HepG2 (cell line): ENCODE results near the gene NME8. TPM values are rescaled to one million over a fixed set of nuclear protein-coding genes. Genes with fewer than 3 reads are reported as not detected.

Source experiments
- ATAC-seq: fragments of 200-7000 bp; cut with Tn5 transposase; 3 replicates; pipeline ENCODE4 v1.9.1; 2020; ENCODE audit warnings: mild to moderate bottlenecking, moderate library complexity
- BruUV-seq: library from RNA; stranded (reverse); fragments of 400-500 nt; replicated peaks from 2 replicates; lab custom pipeline; 2021; lab: Mats Ljungman, UMichigan
- CTCF ChIA-PET: fragments of 300-600 bp; formaldehyde crosslinking; extraction: SDS; loops from one replicate; lab custom pipeline; 2021; ENCODE audit warnings: low total read pairs, inconsistent platforms, low intra/inter-chr PET ratio; lab: Yijun Ruan, JAX
- POLR2A ChIA-PET: fragments of 350-600 bp; sonication (Branson Sonifier 250); formaldehyde crosslinking; loops from one replicate; lab custom pipeline; 2020; ENCODE audit warnings: antibody characterized with exemption, inconsistent platforms; lab: Yijun Ruan, JAX
- DNase-seq: peaks from one replicate; pipeline ENCODE4 v3.0.0-alpha.2; 2015; ENCODE audit warnings: low spot score
- FAIRE-seq: peaks from 3 replicates; lab custom pipeline; 2011; peaks lifted over from hg19 to GRCh38; lab: Jason Lieb, UNC
- H2AFZ ChIP-seq: one replicate; pipeline ENCODE4 v1.6.1; 2011; ENCODE audit warnings: low read length, inconsistent platforms
- H3K27ac ChIP-seq: fragments of 300-600 bp; 3 replicates; pipeline ENCODE4 v1.8.0; 2011; ENCODE audit warnings: mixed run types, mild to moderate bottlenecking, mixed read lengths, low read length, inconsistent platforms; ENCODE audit not compliant: insufficient read depth; ENCODE audit errors: extremely low read length
- H3K27me3 ChIP-seq, 2 experiments: fragments of 200-600 bp in 1 of 2; 2 replicates in 1 of 2; 3 replicates in 1 of 2; pipeline versions ENCODE4 v1.6.0 to v1.8.0; 2011; ENCODE audit warnings: low read length in 2 of 2, mild to moderate bottlenecking in 2 of 2, moderate library complexity in 2 of 2, inconsistent platforms in 1 of 2; ENCODE audit not compliant: insufficient read depth in 2 of 2, control insufficient read depth in 1 of 2
- H3K36me3 ChIP-seq, 2 experiments: fragments of 200-600 bp in 1 of 2; replicated peaks in 1 of 2; 2 replicates in 1 of 2; 3 replicates in 1 of 2; pipeline versions ENCODE4 v1.5.1 to v1.8.0; 2011; ENCODE audit warnings: low read length in 2 of 2, inconsistent platforms in 1 of 2; ENCODE audit not compliant: insufficient read depth in 2 of 2, control insufficient read depth in 1 of 2
- H3K4me1 ChIP-seq: 2 replicates; pipeline ENCODE4 v1.5.1; 2012; ENCODE audit warnings: low read length, inconsistent platforms; ENCODE audit not compliant: insufficient read depth
- H3K4me2 ChIP-seq: 2 replicates; pipeline ENCODE4 v1.6.0; 2011; ENCODE audit warnings: low read depth, low read length, inconsistent platforms
- H3K4me3 ChIP-seq, 3 experiments: fragments of 200-600 bp in 1 of 3; sonication (generic), shearing (Covaris generic) in 1 of 3; replicated peaks in 1 of 3; 2 replicates each; pipeline ENCODE4 v1.5.1; 2011 to 2016; ENCODE audit warnings: low read length in 3 of 3, inconsistent platforms in 2 of 3, low read depth in 2 of 3, mild to moderate bottlenecking in 2 of 3, control low read depth in 1 of 3, mixed read lengths in 1 of 3; ENCODE audit not compliant: insufficient read depth in 1 of 3
- H3K79me2 ChIP-seq: one replicate; pipeline ENCODE4 v1.6.1; 2011; ENCODE audit warnings: low read length, inconsistent platforms; ENCODE audit not compliant: insufficient read depth
- H3K9ac ChIP-seq: 2 replicates; pipeline ENCODE4 v1.6.0; 2011; ENCODE audit warnings: mild to moderate bottlenecking, low read depth, low read length, inconsistent platforms; ENCODE audit not compliant: insufficient read depth
- H3K9me3 ChIP-seq: 2 replicates; pipeline ENCODE4 v1.5.1; 2012; ENCODE audit warnings: mild to moderate bottlenecking, low read length
- H4K20me1 ChIP-seq: 2 replicates; pipeline ENCODE4 v1.6.0; 2011; ENCODE audit warnings: inconsistent platforms, mild to moderate bottlenecking, low read length, moderate library complexity; ENCODE audit not compliant: insufficient read depth
- CAMTA2 ChIP-seq: sonication (generic); formaldehyde crosslinking; IDR thresholded peaks from 2 replicates; pipeline ENCODE4 v1.4.0; 2020; ENCODE audit warnings: mild to moderate bottlenecking, missing genetic modification reagents, borderline replicate concordance
- CBX5 ChIP-seq: sonication (generic); formaldehyde crosslinking; IDR thresholded peaks from 2 replicates; pipeline ENCODE4 v1.4.0; 2020; ENCODE audit warnings: missing genetic modification reagents, borderline replicate concordance
- HNRNPK ChIP-seq: fragments of 200-400 bp; formaldehyde crosslinking; IDR thresholded peaks from 2 replicates; pipeline ENCODE4 v1.6.1; 2018; ENCODE audit warnings: low read length, low read depth, moderate library complexity, mild to moderate bottlenecking; ENCODE audit not compliant: poor library complexity, severe bottlenecking
- NPAS2 ChIP-seq: sonication (generic); formaldehyde crosslinking; IDR thresholded peaks from 2 replicates; pipeline ENCODE4 v1.8.0; 2022; ENCODE audit warnings: mild to moderate bottlenecking, missing genetic modification reagents, borderline replicate concordance
- RFX1 ChIP-seq: fragments of 450-650 bp; IDR thresholded peaks from 2 replicates; pipeline ENCODE4 v1.6.1; 2017
- RNF2 ChIP-seq: fragments of 450-650 bp; conservative IDR thresholded peaks from 2 replicates; pipeline ENCODE4 v1.6.1; 2016; ENCODE audit warnings: low read depth
- SP1 ChIP-seq, 2 experiments: fragments of 450-650 bp in 1 of 2; sonication (generic) in 1 of 2; formaldehyde crosslinking in 1 of 2; IDR thresholded peaks; 2 replicates each; pipeline versions ENCODE4 v1.4.0 to v1.6.1; 2016 to 2020; ENCODE audit warnings: missing genetic modification reagents in 1 of 2
- STAT5B ChIP-seq: sonication (generic); formaldehyde crosslinking; IDR thresholded peaks from 2 replicates; pipeline ENCODE4 v1.4.0; 2020; ENCODE audit warnings: missing genetic modification reagents
- ZNF329 ChIP-seq: sonication (generic); formaldehyde crosslinking; IDR thresholded peaks from 2 replicates; pipeline ENCODE4 v1.9.0; 2021; ENCODE audit warnings: low read depth, mild to moderate bottlenecking, missing genetic modification reagents
- ZNF598 ChIP-seq: sonication (generic); formaldehyde crosslinking; IDR thresholded peaks from 2 replicates; pipeline ENCODE4 v1.5.1; 2020; ENCODE audit warnings: mild to moderate bottlenecking, missing genetic modification reagents, borderline replicate concordance
- ZNF614 ChIP-seq: IDR thresholded peaks from 2 replicates; pipeline ENCODE4 v1.6.1; 2018; ENCODE audit warnings: missing biosample characterization, missing genetic modification reagents, inconsistent platforms, borderline replicate concordance
- ZNF75D ChIP-seq: sonication (generic); formaldehyde crosslinking; IDR thresholded peaks from 2 replicates; pipeline ENCODE4 v1.8.1; 2023; ENCODE audit warnings: missing genetic modification reagents, mild to moderate bottlenecking, borderline replicate concordance
- ZSCAN29 ChIP-seq: sonication (generic); formaldehyde crosslinking; conservative IDR thresholded peaks from 2 replicates; pipeline ENCODE4 v1.4.0; 2020; ENCODE audit warnings: mild to moderate bottlenecking, missing genetic modification reagents
- WGBS: methylation state at CpG from one replicate; pipeline ENCODE4 v1.1.6; 2017; ENCODE audit warnings: low lambda C conversion rate; 5-methylcytosine and 5-hydroxymethylcytosine counted together
- in situ Hi-C: cut with HindIII; loops from 2 replicates; pipeline ENCODE4 v1.10.0; 2017; ENCODE audit warnings: low pct_unique_long_range_greater_than_20kb; ENCODE audit not compliant: extremely low pct_ligation_motif_present
- intact Hi-C: fragments of 100-400 bp; cut with micrococcal nuclease; formaldehyde crosslinking; loops from one replicate; pipeline ENCODE4 v1.10.0; 2022; ENCODE audit not compliant: unreplicated experiment
- polyA plus RNA-seq, 8 experiments: library from polyadenylated mRNA; depleted of rRNA in 3 of 8; stranded (reverse) in 7 of 8; unstranded in 1 of 8; fragments of >200 nt; fragmentation: Illumina TruSeq in 4 of 8; extraction: Trizol in 4 of 8; gene quantifications; 2 replicates each; pipeline versions ENCODE4 v1.2.1 to v1.2.3, GENCODE V29; 2011 to 2016; ENCODE audit warnings: low read depth in 4 of 8, missing spikeins in 1 of 8, mixed read lengths in 1 of 8; ENCODE audit not compliant: insufficient read depth in 1 of 8
- total RNA-seq, 5 experiments: library from RNA; depleted of rRNA; stranded (reverse); fragments of >200 nt; fragmentation: Illumina TruSeq; extraction: Trizol; gene quantifications; 2 replicates each; pipeline ENCODE4 v1.2.3, GENCODE V29; 2016; ENCODE audit warnings: low read depth in 1 of 5
- TF ChIP-seq, protein P1 (sequence below): sonication (generic); formaldehyde crosslinking; IDR thresholded peaks from 2 replicates; pipeline ENCODE4 v1.4.0; 2020; ENCODE audit warnings: mild to moderate bottlenecking, low read depth, missing genetic modification reagents
- TF ChIP-seq, protein P2 (sequence below): sonication (generic); formaldehyde crosslinking; IDR thresholded peaks from 2 replicates; pipeline ENCODE4 v1.8.0; 2022; ENCODE audit warnings: missing genetic modification reagents, mild to moderate bottlenecking, borderline replicate concordance
- TF ChIP-seq, protein P3 (sequence below): sonication (generic); formaldehyde crosslinking; IDR thresholded peaks from 2 replicates; pipeline ENCODE4 v1.8.1; 2022; ENCODE audit warnings: low read depth, mild to moderate bottlenecking, missing genetic modification reagents

NME8 gene
- total and polyA plus RNA-seq, 2 of the 13 experiments (the other 11 are each of a cell fraction or from before 2014, with no cell fraction given) = not detected

DNA sequence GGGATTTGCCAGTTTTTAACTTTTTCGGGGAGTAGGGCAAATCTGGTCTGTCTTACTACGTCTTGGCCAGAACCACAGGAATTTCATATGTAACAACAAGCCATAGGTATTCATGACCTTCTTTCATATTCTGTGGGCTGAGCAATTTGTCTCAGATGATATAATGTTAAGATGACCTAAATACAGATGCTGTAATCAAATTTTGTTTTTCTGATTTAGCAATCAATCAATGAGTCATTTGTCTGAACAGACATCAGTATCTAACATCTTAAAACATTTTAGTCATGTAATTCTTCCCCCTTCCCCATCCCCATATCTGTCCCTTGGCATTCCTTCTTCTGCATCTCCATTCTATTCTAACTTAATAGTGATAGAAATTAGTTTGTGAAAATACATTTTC lies 24.8 kb upstream of the NME8 start:
- no peak for ATAC-seq

DNA sequence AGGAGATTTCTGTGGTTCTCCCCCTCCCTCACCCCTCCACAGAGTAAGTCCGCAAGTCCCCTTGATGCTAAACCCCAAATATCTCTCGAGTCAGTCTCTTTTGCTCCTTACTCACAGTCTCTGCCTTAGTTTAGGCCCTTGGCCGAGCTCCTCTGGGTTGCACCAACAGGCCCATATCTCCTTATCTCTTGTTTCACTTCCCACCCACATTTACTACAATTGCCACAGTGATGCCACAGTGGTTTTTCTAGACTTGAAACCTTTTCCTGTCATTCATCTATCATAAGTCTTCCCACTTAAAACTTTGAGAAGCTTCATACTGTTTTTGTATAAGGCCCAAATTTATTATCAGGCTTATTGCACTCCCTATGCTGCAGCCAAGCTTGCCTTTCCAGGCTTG lies 23.4 kb upstream of the NME8 start:
- Histone ChIP-seq H2AFZ (no peak overlapping the region), H3K4me1 (no peaks in the 10 kb centered on the region), H3K4me3 (no peak overlapping the region), H3K9ac (no peak overlapping the region), H3K79me2 (no peaks in the 10 kb centered on the region), H4K20me1 (no peaks in the 10 kb centered on the region), H3K27me3 (no peaks in the 10 kb centered on the region), H3K9me3 (no peaks in the 10 kb centered on the region), H3K36me3 (no peaks in the 10 kb centered on the region), H3K27ac (no peak overlapping the region), H3K4me2 (no peak overlapping the region)
- ATAC-seq (no peak), DNase-seq (no peak), FAIRE-seq (no peak)
- ChIA-PET CTCF (no interaction called here), POLR2A (no interaction called here)
- BruUV-seq = no TSS peak
- in situ Hi-C loops = loop anchor here (25.0 kb wide), 1 partner anchor 588 kb away; no protein-coding TSS in a partner anchor
- intact Hi-C loops = no loop called here
- WGBS = 4% methylated on average over 2 of the region's 3 CpGs
- TF ChIP-seq CBX5 (CRISPR knock-in tag) = no peak
- TF ChIP-seq ZSCAN29 (CRISPR knock-in tag) = no peak
- no peak for TF ChIP-seq NPAS2 (CRISPR knock-in tag)
- TF ChIP-seq ZNF329 (CRISPR knock-in tag) = no peak
- no peak for TF ChIP-seq CAMTA2 (CRISPR knock-in tag)
- TF ChIP-seq, protein P1, sequence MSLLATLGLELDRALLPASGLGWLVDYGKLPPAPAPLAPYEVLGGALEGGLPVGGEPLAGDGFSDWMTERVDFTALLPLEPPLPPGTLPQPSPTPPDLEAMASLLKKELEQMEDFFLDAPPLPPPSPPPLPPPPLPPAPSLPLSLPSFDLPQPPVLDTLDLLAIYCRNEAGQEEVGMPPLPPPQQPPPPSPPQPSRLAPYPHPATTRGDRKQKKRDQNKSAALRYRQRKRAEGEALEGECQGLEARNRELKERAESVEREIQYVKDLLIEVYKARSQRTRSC = no peak
- no peak for TF ChIP-seq ZNF598 (CRISPR knock-in tag)
- no peak for TF ChIP-seq STAT5B (CRISPR knock-in tag)
- TF ChIP-seq ZNF614 = no peak
- no peak for TF ChIP-seq RFX1
- TF ChIP-seq, protein P2, sequence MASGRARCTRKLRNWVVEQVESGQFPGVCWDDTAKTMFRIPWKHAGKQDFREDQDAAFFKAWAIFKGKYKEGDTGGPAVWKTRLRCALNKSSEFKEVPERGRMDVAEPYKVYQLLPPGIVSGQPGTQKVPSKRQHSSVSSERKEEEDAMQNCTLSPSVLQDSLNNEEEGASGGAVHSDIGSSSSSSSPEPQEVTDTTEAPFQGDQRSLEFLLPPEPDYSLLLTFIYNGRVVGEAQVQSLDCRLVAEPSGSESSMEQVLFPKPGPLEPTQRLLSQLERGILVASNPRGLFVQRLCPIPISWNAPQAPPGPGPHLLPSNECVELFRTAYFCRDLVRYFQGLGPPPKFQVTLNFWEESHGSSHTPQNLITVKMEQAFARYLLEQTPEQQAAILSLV (CRISPR knock-in tag) = no peak
- no peak for TF ChIP-seq RNF2
- TF ChIP-seq ZNF75D (CRISPR knock-in tag) = no peak
- TF ChIP-seq, protein P3, sequence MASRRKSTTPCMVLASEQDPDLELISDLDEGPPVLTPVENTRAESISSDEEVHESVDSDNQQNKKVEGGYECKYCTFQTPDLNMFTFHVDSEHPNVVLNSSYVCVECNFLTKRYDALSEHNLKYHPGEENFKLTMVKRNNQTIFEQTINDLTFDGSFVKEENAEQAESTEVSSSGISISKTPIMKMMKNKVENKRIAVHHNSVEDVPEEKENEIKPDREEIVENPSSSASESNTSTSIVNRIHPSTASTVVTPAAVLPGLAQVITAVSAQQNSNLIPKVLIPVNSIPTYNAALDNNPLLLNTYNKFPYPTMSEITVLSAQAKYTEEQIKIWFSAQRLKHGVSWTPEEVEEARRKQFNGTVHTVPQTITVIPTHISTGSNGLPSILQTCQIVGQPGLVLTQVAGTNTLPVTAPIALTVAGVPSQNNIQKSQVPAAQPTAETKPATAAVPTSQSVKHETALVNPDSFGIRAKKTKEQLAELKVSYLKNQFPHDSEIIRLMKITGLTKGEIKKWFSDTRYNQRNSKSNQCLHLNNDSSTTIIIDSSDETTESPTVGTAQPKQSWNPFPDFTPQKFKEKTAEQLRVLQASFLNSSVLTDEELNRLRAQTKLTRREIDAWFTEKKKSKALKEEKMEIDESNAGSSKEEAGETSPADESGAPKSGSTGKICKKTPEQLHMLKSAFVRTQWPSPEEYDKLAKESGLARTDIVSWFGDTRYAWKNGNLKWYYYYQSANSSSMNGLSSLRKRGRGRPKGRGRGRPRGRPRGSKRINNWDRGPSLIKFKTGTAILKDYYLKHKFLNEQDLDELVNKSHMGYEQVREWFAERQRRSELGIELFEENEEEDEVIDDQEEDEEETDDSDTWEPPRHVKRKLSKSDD (CRISPR knock-in tag) = no peak

More for the DNA sequence above, 24.8 kb upstream of the NME8 start:
- CTCF ChIA-PET = no interaction called here
- no peaks in the 10 kb centered on the region for H3K27me3 ChIP-seq
- H4K20me1 ChIP-seq = no peaks in the 10 kb centered on the region
- TF ChIP-seq SP1 (IDR thresholded peaks at IDR 0.05) (no peak), SP1 (CRISPR knock-in tag; IDR thresholded peaks at IDR 0.05) (no peak), HNRNPK (peak; percentile 57)
- POLR2A ChIA-PET = no interaction called here
- no peak for FAIRE-seq
- no peaks in the 10 kb centered on the region for H3K79me2 ChIP-seq
- no peak overlapping the region for H3K4me3 ChIP-seq
- H3K9me3 ChIP-seq = no peaks in the 10 kb centered on the region
- in situ Hi-C loops (no loop called here), intact Hi-C loops (no loop called here)
- WGBS = 2% methylated on average over 2 of the region's 2 CpGs
- no peak overlapping the region for H3K4me2 ChIP-seq
- no peaks in the 10 kb centered on the region for H3K4me1 ChIP-seq
- no peak overlapping the region for H3K9ac ChIP-seq
- H3K27ac ChIP-seq = no peak overlapping the region
- DNase-seq = no peak
- no peaks in the 10 kb centered on the region for H3K36me3 ChIP-seq
- BruUV-seq = no TSS peak
- no peak overlapping the region for H2AFZ ChIP-seq
